SK-N-SH treated with all-trans-retinoic acid at 6 μM for 48 hours (cell line): ENCODE data around the gene TXLNA.

Experiments used
- ARNTL ChIP-seq: fragments of 450-650 bp; formaldehyde crosslinking; IDR thresholded peaks from 2 replicates; pipeline ENCODE4 v1.5.0; 2020; ENCODE audit warnings: low read depth, mild to moderate bottlenecking, moderate library complexity, borderline replicate concordance
- BACH2 ChIP-seq: fragments of 250-450 bp; sonication (Bioruptor Pico); IDR thresholded peaks from 2 replicates; pipeline ENCODE4 v1.9.0; 2021; ENCODE audit warnings: mild to moderate bottlenecking, borderline replicate concordance
- CSDC2 ChIP-seq: fragments of 250-450 bp; sonication (Bioruptor Pico); IDR thresholded peaks from 2 replicates; pipeline ENCODE4 v1.5.0; 2020; ENCODE audit warnings: mild to moderate bottlenecking, moderate library complexity
- ESRRG ChIP-seq: fragments of 250-450 bp; sonication (Bioruptor Pico); IDR thresholded peaks from 2 replicates; pipeline ENCODE4 v1.6.1; 2021; ENCODE audit warnings: mild to moderate bottlenecking
- GLIS3 ChIP-seq: fragments of 250-450 bp; sonication (Bioruptor Pico); IDR thresholded peaks from 2 replicates; pipeline ENCODE4 v1.5.0; 2020; ENCODE audit warnings: mild to moderate bottlenecking, moderate library complexity
- OSR1 ChIP-seq: fragments of 250-450 bp; sonication (Bioruptor Pico); IDR thresholded peaks from 2 replicates; pipeline ENCODE4 v1.8.0; 2022; ENCODE audit warnings: moderate library complexity, mild to moderate bottlenecking, inconsistent platforms
- PATZ1 ChIP-seq: fragments of 250-450 bp; sonication (Bioruptor Pico); IDR thresholded peaks from 2 replicates; pipeline ENCODE4 v1.8.0; 2020; ENCODE audit warnings: mild to moderate bottlenecking, moderate library complexity, borderline replicate concordance
- PPARA ChIP-seq: fragments of 250-450 bp; sonication (Bioruptor Pico); IDR thresholded peaks from 2 replicates; pipeline ENCODE4 v1.5.0; 2020; ENCODE audit warnings: mild to moderate bottlenecking, borderline replicate concordance
- RARB ChIP-seq: fragments of 250-450 bp; sonication (Bioruptor Pico); IDR thresholded peaks from 2 replicates; pipeline ENCODE4 v1.8.0; 2021; ENCODE audit warnings: mild to moderate bottlenecking, moderate library complexity
- TOX ChIP-seq: fragments of 250-450 bp; sonication (Bioruptor Pico); IDR thresholded peaks from 2 replicates; pipeline ENCODE4 v1.8.0; 2021; ENCODE audit warnings: mild to moderate bottlenecking, moderate library complexity, borderline replicate concordance
- TSHZ2 ChIP-seq: fragments of 250-450 bp; sonication (Bioruptor Pico); IDR thresholded peaks from 2 replicates; pipeline ENCODE4 v1.5.0; 2020; ENCODE audit warnings: mild to moderate bottlenecking, moderate library complexity
- ZC3H10 ChIP-seq: fragments of 250-450 bp; sonication (Bioruptor Pico); IDR thresholded peaks from 2 replicates; pipeline ENCODE4 v1.5.1; 2021; ENCODE audit warnings: mild to moderate bottlenecking, moderate library complexity
- ZNF565 ChIP-seq: fragments of 450-650 bp; formaldehyde crosslinking; conservative IDR thresholded peaks from 2 replicates; pipeline ENCODE4 v1.5.0; 2020; ENCODE audit warnings: low read depth, mild to moderate bottlenecking, moderate library complexity

GRCh38 chr1:32180186-32181060 lies 948 bp downstream of the TXLNA start:
- TF ChIP-seq TOX (CRISPR knock-in tag) = no peak
- no peak for TF ChIP-seq ARNTL
- no peak for TF ChIP-seq OSR1 (CRISPR knock-in tag)
- TF ChIP-seq RARB = no peak
- no peak for TF ChIP-seq ZC3H10 (CRISPR knock-in tag)
- TF ChIP-seq GLIS3 (CRISPR knock-in tag) = no peak
- no peak for TF ChIP-seq PATZ1 (CRISPR knock-in tag)
- TF ChIP-seq ESRRG (CRISPR knock-in tag) = no peak
- TF ChIP-seq TSHZ2 (CRISPR knock-in tag) = no peak
- TF ChIP-seq CSDC2 = no peak
- no peak for TF ChIP-seq ZNF565
- TF ChIP-seq PPARA = no peak
- no peak for TF ChIP-seq BACH2 (CRISPR knock-in tag)
